Measurements from ENCODE around the gene ANKS1A. TPM values are rescaled to one million over a fixed set of nuclear protein-coding genes. Genes with fewer than 3 reads are reported as not detected.

Gene ANKS1A
- total and polyA plus RNA-seq, 11 donors: 11.0 to 49.5 (median 29.3) TPM

GRCh38 chr6:35085359-35086281 is 196.6 kb downstream of the ANKS1A start:
- Histone ChIP-seq H3K27ac (no peak overlapping the region), H3K4me3 (no peak overlapping the region), H3K27me3 (no peaks in the 10 kb centered on the region), H3K4me1 (peaks cover 0 to 57% (median 18%) of the 10 kb centered on the region in 12 donors), H3K9me3 (no peaks in the 10 kb centered on the region), H3K36me3 (peaks cover 0 to 99% (median 96%) of the 10 kb centered on the region in 9 donors)
- WGBS, 4 donors: 92 to 96% (median 95%) methylated on average over 25 to 30 of the region's 30 CpGs
- no peak for ATAC-seq
- intact Hi-C loops (cut with DNase I): no loop called here
- peak in 2 of 5 donors; percentile 7 to 11 for DNase-seq
- no peak for TF ChIP-seq CTCF (IDR thresholded peaks at IDR 0.05)
- no peak for TF ChIP-seq POLR2A (IDR thresholded peaks at IDR 0.05)

GRCh38 chr6:35086282-35086632 is 197.2 kb downstream of the ANKS1A start:
- H3K27ac ChIP-seq: no peak overlapping the region
- ATAC-seq: no peak
- TF ChIP-seq CTCF (IDR thresholded peaks at IDR 0.05) (no peak), POLR2A (IDR thresholded peaks at IDR 0.05) (no peak)
- 87 to 94% (median 93%) methylated on average over 9 to 10 of the region's 10 CpGs for WGBS, 4 donors
- no peaks in the 10 kb centered on the region for H3K27me3 ChIP-seq
- no peaks in the 10 kb centered on the region for H3K9me3 ChIP-seq
- H3K36me3 ChIP-seq: peaks cover 0 to 99% (median 91%) of the 10 kb centered on the region in 9 donors
- no peak overlapping the region for H3K4me3 ChIP-seq
- no peak for DNase-seq
- H3K4me1 ChIP-seq: peaks cover 0 to 52% (median 13%) of the 10 kb centered on the region in 12 donors
- intact Hi-C loops (cut with DNase I): no loop called here

GRCh38 chr6:35086636-35087360 is 197.7 kb downstream of the ANKS1A start:
- DNase-seq: peak in 1 of 5 donors; percentile 14
- Histone ChIP-seq H3K36me3 (peaks cover 0 to 99% (median 86%) of the 10 kb centered on the region in 9 donors), H3K4me3 (no peak overlapping the region), H3K27me3 (no peaks in the 10 kb centered on the region), H3K9me3 (no peaks in the 10 kb centered on the region), H3K4me1 (peaks cover 0 to 48% (median 9%) of the 10 kb centered on the region in 12 donors), H3K27ac (peak overlapping the region in 4 of 12 donors; percentile 6 to 78 (median 56))
- intact Hi-C loops (cut with DNase I): no loop called here
- ATAC-seq: no peak
- no peak for TF ChIP-seq CTCF (IDR thresholded peaks at IDR 0.05)
- no peak for TF ChIP-seq POLR2A (IDR thresholded peaks at IDR 0.05)
- 84 to 94% (median 88%) methylated on average over 12 of the region's 12 CpGs for WGBS, 4 donors
